GM19324 (cell line): ENCODE data around the gene C1QTNF1.
"Not testable (repeated sequence)": the region's sequence is repeated elsewhere in the genome, so short reads cannot be mapped to it uniquely, and the experiment has no call there.

Source experiments
- ATAC-seq: cut with Tn5 transposase; IDR thresholded peaks from one replicate; pipeline ENCODE4 v1.9.1; 2021; ENCODE audit warnings: mild to moderate bottlenecking, moderate library complexity; ENCODE audit not compliant: unreplicated experiment, low FRiP score

The C1QTNF1 gene

DNA sequence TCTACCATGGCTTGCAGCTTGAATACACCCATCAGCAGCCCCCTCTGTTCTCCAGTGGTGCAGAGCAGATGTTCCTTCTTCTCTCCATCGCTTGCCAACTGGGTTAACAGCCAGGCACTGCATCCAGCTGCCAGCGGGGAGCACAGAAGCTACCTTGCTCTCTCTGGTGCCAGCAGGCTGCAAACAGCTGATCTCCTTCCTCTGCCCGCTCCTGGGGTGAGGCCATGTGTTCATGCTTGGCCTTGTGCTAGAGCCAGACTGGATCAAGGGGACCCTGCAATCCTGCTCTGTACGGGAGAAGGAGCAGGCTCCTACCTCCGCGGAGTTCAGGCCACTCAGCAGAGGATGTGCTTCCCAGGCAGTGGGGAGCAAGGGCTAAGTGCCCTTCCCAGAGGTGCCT lies 26.6 kb downstream of the C1QTNF1 start:
- ATAC-seq = no peak

DNA sequence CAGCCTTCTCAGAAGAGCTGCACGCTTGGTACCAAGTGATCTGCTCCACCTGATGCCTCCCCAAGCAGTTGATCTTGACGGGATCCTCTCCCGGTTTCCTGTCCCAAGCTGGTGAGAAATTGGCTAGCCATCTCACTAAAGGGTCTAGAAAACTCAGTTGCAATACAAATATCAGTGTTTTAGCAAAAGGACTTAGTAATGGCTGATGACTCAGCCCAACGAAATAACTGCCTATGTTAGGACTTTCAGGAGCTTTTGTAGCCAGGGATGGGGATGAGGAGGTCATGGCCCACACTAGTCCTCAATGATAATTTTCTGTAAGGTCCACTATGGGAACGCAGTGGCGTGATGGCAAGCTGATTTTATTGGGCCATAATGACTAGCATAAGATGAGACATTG lies 27.3 kb downstream of the C1QTNF1 start:
- ATAC-seq = no peak

- no peak for ATAC-seq
Measured at GRCh38 chr17:79052131-79052530, 28.2 kb downstream of the C1QTNF1 start.

DNA sequence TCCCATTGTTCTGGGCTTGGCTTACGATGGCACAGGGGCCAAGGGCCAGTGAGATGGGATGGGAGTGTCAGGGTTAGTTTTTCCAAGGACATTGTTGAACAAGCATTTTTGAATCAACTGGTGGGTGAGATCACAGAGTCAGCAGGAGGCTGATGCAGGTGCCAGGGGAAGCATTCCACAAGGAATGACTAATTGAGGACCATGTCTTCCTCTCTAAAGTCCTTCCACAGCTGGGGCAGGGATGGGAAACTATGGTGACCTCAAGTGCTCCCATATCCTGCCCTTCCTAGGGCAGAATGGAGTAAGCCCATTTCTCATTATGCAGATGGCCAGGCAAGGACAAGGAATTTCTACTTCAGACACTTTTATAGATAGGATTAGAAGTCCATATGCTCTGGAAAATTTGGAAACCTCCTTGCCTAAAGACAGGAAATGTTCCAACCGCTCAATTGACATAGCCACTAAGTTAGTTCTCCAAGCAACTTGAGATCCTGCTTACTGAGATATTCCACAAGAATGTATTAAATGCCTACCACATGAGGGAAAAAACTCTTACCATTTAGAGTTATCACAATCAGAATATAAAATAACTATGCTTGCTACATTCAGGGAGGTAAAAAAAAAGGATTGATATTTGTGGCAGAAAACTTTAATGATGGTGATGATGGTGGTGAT lies 29.4 kb downstream of the C1QTNF1 start:
- no peak for ATAC-seq

- ATAC-seq = no peak
Measured at GRCh38 chr17:79054200-79054960, 30.4 kb downstream of the C1QTNF1 start.

DNA sequence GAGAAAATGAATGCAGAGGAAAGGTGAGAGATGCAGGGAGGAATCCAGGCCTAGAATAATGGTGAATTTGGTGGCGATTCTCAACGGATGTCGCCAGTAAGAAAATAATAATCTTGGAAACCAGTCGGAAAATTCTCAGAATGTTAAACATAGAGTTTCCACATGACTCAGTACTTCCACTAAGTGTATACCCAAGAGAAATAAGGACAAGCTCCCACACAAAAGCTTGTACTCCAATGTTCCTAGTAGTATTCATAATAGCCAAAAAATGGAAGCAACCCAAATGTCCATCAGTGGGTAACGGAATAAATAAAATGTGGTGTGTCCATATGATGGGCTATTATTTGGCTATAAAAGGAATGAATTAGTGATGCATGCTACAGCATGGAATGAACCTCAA lies 31.2 kb downstream of the C1QTNF1 start:
- no peak for ATAC-seq

DNA sequence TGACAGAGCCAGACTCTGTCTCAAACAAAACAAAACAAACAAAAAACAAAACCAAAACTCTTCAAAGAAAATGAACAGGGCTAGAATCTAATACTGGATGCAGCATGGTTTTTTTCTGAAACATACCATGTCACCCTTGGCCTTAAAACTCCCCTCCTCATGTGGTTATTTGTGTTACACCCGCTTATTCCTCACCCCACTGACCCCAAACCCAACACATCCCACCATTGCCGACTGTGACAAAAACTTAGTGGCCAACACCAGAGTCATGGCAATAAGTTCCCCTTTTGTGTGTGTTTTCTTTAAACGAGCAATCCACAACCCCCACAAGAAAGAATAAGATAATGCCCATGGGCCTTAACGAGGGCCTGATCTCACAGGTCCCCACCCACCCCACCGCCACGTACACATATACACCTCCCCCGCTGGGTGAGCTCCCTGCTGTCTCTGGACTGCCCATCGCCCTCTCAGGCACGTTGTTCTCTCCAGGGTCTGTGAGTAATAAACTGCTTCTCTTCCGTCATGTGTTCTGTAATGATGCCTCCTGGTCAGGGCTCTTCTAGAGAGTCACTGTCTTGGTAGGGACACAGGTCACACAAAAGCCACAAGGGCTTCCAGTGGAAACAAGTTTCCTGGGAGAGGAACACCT lies 33.9 kb downstream of the C1QTNF1 start:
- ATAC-seq = no peak

GRCh38 chr17:79062691-79063090 lies 38.7 kb downstream of the C1QTNF1 start:
- no peak for ATAC-seq

DNA sequence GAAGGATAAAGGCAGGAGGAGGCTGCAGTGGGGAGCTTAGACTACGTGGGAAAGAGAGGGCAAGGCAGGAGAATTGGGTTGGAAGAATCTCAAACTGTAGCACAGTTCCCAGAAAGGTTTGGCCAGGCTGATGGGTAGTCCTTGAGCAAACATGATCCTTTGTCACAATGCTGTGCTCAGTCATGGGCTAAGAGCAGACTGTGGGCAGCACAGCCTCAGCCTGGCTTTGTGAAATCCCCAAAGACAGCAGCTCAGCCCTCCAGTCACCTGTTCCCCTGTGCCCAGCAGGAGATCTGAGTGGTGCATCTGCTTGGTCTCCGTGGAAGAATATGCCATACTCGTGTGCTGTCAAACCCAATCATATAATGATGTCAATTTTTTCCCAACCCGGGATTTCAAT lies 40.1 kb downstream of the C1QTNF1 start:
- no peak for ATAC-seq

DNA sequence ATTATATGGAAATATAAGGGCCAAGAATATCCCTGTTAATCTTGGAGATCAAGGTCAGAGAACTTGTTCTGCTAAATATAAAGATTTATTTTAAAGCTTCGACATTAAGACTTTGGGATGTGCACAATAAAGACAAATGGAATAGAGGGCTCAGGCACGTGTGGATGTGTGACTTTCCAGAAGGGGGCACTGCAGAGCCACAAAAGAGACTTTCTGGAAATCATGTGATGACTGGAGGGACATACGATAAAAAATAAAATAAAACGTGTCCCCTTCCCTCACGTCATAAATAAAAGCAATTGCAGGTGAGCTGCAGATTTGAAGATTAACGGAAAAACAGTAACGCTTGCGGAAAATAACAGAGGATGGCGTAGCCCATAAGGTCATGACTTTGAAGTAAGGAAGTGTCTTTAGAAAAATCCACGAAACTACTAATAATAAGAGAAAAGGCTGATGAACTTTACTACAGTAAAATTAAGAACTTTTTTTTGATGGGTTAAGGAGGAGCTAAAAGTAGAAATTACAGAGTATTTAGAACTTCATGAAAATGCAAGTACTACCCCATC lies 41.2 kb downstream of the C1QTNF1 start:
- ATAC-seq = no peak

DNA sequence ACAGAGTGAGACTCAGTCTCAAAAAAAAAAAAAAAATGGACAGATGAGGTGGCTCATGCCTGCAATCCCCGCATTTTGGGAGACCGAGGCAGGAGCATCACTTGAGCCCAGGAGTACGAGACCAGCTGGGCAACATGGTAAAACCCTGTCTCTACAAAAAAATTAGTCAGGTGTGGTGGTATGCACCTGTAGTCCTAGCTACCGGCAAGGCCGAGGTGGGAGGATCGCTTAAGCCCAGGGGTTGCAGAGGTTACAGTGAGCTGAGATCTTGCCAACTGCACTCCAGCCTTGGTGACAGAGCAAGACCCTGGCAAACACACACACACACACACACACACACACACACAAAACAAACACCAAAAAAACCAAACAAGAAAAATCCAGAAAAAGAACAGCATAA lies 43.0 kb downstream of the C1QTNF1 start:
- no peak for ATAC-seq

DNA sequence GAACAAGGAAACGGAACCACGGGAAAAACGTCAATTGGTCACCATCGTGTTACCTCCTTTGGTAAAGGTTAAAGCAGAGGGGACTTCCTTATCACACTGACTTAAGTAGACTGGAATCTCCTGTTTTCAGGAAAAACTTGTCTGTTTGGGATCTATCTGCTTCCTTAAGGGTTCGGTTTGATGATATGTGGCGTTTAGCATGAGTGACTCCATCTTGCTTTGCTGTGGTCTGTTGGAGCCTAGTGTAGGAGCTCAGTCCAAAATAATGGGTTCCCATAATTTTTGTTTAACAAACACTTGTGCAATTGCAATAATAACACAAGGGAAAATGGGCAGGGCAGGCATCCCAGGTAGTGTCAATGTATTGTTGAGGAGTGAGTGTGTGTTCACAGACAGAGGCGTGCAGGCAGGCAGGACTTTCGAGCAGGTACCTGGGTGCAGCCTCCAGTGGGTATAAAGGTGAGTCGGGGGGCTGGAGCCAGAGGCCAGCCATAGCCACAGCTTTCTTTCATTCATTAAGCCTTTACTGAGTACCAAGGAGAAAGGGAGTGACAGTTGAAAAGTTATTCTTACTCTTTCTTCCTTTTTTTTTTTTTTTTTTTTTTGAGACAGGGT lies 46.4 kb downstream of the C1QTNF1 start:
- no peak for ATAC-seq

DNA sequence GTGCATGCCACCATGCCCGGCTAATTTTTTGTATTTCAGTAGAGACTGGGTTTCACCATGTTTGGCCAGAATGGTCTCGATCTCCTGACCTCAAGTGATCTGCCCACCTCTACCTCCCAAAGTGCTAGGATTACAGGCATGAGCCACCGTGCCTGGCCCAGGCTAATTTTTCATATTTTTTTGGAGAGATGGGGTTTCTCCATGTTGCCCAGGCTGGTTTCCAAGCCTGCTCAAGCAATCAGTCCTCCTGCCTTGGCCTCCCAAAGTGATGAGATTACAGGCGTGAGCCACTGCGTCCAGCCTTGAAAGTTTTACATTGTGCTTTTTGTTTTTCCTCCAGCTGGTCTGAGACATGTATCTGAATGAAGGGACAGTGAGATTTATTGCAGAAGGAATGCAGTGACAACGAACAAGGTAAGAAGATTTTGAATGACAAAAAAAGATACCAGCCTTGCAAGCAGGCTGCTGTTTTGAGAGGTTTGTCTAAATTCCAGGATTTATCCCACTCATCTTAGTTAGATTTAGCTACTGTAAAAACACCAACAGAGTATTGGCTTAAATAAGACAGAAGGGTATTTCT lies 47.3 kb downstream of the C1QTNF1 start:
- no peak for ATAC-seq

GRCh38 chr17:79072544-79072943 lies 48.6 kb downstream of the C1QTNF1 start:
- ATAC-seq = no peak

GRCh38 chr17:79073016-79073705 lies 49.2 kb downstream of the C1QTNF1 start:
- no peak for ATAC-seq

DNA sequence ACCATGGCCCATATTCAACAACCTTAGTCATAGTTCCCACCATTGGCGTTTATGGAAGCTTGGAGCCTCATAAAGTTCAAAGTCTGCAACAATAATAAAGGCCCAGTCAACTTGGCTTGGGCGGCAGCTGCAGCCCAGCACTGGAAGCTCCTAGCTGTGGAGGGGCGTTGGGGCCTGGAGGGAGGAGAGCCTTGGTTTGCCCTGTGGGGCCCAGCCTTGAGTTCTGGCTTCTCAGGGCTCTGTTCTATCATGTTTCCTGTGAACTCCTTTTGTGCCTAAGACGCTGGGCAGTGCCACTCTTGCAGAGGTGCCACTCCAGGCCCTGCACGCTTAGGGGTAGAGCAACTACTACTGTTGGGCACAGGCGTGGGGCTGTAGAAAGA lies 49.7 kb downstream of the C1QTNF1 start:
- ATAC-seq = no peak

GRCh38 chr17:79074121-79074648 lies 50.2 kb downstream of the C1QTNF1 start:
- not testable (repeated sequence) for ATAC-seq

GRCh38 chr17:79074649-79075445 lies 50.9 kb downstream of the C1QTNF1 start, which contains the start of gene ENGASE:
ENGASE (plus strand) TSS chr17:79074824; CDS start chr17:79074945, 121 bp downstream.
- peak; percentile 93 for ATAC-seq

DNA sequence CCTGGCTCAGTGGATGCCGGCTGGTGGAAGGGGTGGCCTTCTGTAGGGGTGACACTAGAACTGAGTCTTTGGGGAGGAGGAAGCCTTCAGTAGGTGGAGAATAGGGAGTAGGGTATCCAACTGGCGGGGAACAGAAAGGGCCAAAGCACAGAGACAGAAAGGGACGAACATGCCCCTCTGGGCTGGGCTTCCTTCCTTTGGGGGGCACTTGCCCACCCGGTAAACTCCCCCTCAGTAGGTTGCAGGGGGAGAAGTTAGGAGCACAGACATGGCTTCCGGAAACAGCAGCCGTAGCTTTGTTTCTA lies 51.4 kb downstream of the C1QTNF1 start:
- no peak for ATAC-seq
